Pons (tissue), 1 donor: ENCODE results near the gene MPPED1.

ENCODE experiments used
- DNase-seq: peaks from one replicate; pipeline ENCODE4 v3.0.0-alpha.2; 2016; ENCODE audit warnings: low spot score

MPPED1 gene

DNA sequence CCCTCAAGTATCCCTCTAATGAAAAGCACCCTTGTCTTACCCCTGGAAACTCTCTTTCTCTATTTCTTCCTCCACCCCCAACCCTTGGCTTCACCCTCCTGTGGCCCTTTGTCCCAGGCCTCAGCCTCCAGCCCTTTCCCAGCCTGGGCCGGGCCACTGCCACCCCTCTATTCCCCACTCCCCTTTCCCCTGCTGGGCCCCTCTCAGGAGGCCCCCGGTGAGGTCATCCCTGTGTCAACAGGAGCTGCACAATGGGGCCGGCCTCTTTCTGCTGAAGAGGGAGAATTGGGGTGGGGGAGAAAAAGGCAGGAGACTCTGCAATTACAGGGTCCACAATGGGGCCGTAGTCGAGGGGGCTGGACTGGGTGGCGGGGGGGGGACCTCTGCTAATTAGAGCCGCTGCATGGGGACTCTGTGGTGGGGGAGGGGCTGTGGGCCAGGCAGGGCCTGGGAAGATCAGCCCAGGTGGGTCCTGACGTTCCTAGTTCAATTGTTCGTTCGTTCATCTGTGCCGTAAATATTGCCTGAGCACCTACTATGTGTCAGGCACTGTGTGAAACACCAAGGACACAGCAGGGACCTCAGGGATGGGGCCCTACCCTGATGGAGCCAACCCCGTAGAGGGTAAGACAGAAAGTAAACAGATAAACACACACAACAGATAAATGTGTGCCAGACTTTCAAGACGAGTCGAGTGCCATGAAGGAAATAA lies 18.5 kb upstream of the MPPED1 start:
- DNase-seq, result no peak

- no peak for DNase-seq
These were observed 17.9 kb upstream of the MPPED1 start for GRCh38 chr22:43393844-43394474.

DNA sequence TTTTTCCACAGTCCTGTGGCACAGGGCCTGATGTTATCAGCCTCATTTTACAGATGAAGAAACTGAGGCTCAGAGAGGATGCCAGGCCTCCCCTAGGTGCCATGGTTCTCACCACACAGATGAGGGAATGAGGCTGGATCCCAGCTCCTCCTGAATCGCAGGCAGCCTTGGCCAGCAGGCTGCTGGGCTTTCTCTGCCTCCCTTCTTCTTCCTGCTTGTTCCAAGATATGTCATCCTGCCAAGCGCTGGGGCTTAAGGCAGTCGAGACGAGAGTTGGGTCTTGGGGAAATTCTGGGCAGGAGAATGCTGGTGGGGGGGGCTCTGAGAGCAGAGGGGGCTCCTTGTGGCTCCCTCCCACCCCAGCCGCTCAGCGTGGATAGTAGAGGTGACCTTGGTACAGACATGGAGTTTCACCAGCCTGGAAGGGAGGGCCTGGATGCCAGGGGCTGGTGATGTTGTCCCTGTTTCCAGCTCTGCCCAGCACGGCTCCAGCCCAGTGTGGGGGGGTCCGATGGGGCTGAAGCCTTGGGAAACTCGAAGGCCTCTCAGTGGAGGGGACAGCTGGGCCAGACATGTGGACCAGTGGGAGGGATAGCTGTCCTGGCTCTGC lies 16.6 kb upstream of the MPPED1 start:
- DNase-seq, result no peak

DNA sequence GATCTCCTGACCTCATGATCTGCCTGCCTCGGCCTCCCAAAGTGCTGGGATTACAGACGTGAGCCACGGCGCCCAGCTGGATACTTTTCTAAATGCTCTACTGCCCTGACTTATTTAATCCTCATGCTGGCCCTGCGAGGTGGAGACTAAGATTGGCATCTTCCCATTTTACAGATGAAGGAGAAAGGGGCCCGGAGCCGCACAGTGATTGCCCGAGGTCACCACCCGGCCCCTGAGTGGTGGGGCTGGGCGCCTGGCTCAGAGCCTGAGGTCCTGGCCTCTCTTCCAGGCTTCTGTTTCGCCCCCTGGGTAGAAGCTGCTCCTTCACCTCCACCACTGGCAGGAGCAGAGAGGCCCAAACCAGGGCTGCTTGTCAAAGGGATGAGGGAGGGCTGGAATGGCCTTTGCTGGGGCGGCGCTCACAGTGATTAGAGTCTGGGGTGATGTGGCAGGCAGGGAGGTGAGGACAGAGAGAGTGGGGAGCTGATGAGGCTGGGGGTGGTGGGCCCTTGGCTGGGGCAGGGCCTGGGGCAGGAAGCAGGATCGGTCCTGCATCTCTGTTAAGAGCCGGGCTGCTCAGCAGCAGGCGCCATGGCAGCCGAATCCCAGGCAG lies 15.4 kb upstream of the MPPED1 start:
- DNase-seq, result no peak

GRCh38 chr22:43396934-43397457 lies 14.8 kb upstream of the MPPED1 start:
- DNase-seq, result no peak

GRCh38 chr22:43397766-43398165 lies 14.0 kb upstream of the MPPED1 start:
- no peak for DNase-seq

GRCh38 chr22:43398246-43398645 lies 13.6 kb upstream of the MPPED1 start:
- DNase-seq, result no peak

- no peak for DNase-seq
These were observed 12.9 kb upstream of the MPPED1 start for GRCh38 chr22:43398910-43399309.

DNA sequence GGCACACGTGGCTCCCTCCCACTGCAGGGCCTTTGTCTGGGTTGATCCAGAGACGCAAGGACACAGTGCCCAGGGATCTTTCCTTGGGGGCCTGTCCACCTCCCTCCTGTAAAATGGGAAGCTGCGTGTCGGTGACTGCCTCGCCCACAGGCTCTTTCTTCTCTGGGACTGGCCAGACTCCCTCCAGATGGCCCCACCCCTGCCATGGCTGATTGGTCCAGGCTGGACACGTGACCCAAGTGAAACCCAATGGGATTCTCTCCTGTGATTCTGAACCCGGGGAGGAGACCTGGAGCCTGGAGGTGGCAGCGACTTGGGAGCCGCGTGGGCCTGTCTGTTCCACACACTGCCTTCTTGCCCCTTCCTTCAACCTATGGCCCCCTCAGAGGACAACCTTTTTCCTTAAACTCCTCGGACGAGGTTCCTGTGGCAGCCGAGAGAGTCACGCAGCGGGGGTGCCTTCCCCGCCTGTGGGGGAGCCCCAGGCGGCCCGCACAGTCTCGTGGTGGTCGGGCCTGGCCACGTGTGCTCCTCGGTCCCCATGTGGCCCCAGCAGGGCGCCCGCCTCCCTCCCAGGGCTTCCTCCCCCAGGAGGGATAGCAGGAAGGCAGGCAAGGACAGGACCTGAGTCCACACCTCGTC lies 12.4 kb upstream of the MPPED1 start:
- no peak for DNase-seq

DNA sequence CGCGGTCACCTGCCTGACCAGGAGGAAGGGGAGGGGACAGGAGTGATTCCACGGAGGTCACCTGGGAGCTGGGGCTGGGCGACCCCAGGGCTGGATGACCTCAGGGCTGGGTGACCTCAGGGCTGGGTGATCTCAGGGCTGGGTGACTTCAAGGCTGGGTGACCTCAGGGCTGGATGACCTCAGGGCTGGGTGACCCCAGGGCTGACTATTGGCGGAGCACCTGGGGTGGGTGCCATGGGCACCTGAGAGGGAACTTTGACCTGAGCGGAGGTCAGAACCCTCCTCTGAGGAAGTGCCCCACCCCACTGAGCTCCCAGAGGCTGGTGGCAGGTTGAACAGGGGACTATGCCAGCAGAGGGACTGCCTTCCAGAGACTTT lies 11.8 kb upstream of the MPPED1 start:
- DNase-seq, result no peak

DNA sequence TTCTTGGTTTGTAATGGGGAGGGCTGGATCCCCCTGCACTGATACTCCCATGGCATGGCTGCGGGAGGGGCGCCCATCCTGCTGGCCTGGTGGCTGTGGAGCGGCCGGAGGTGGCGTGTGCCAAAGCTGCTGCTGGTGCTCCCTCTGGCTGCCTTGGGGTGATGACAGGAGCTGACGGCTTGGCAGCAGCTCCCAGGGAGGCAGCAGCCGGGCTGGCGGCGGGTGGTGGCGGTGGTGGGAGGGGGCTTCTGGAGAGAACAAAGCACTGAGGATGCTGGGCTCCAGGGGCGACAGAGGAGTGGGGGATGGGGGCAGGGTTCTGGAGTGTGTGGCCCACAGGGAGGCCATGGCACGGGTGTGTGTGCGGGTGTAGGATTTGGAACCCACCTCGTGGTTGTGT lies 11.4 kb upstream of the MPPED1 start:
- DNase-seq, result no peak

- no peak for DNase-seq
These were observed 10.6 kb upstream of the MPPED1 start for GRCh38 chr22:43401233-43401632.

DNA sequence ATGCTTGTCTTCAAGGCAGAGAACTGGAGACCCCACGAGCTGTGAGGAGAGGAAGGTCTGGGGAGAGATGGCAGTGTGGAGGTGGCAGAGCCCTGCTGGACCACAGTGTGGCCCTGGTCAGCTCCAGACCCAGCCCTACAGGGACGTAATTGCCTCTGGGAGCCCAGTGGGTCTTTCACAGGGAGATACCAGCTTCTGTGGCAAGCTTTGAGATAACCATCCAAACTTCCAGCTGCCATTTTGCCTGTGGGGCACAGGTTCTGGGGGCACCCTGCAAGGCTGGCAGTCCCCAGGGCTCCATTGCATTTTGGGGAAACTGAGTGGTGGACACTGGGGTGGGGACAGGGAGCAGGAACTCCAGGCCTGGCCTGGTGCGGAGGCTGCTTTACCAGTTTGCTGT lies 10.2 kb upstream of the MPPED1 start:
- no peak for DNase-seq

DNA sequence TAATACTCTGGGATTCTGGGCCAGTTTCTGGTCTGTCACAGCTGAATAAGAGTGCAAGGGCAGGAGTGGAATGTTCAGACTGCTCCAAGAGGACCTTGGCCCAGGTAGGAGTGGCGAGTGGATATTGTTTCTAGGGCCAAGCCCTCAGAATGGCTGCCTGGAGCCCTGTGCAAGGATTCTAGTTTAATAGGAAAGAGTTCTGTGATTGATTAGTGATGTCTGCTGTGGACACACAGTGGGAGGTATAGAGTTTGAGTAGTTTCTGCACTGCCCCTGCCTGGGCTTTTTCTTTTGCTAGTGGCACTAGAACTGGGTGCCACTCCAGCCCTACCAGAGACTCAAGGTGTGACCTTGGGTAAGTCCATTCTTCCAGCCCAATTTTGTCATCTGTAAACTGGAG lies 9.7 kb upstream of the MPPED1 start:
- no peak for DNase-seq

DNA sequence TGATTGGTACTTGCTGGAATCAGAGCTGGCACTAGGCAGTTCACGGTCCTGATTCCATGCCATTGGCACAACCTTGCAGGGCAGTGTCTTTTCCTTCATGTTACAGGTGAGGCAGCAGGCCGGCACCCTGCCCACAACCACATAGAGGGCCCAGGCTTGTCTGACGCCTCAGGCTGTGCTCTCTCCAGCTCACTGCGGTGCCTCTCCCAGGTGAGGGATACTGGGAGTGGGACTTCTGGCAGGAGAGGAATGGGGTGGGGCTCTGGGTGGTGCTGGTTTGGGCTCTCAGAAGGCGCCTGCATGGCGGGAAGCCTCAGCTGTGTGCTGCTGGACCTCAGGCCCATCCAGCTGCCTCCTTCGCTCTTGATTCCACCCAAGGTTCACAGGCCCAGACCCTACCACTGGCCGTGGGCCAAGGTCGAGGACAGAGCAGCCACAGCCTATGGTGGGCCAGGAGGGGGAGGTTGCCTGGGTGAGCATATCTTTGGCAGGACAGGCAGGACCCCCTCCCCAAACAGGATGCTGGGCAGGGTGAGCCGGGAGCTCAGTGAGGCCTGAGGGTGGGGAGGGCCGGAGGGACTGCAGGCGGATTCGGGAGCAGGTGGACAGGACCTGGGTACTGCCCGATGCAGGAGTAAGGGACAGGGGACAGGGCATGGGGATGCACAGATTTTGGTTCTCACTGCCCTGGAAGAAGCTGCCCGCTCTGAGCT lies 7.0 kb upstream of the MPPED1 start:
- no peak for DNase-seq

- no peak for DNase-seq
These were observed 5.5 kb upstream of the MPPED1 start for GRCh38 chr22:43406186-43406790.

GRCh38 chr22:43407591-43407990 lies 4.2 kb upstream of the MPPED1 start:
- DNase-seq, result no peak

DNA sequence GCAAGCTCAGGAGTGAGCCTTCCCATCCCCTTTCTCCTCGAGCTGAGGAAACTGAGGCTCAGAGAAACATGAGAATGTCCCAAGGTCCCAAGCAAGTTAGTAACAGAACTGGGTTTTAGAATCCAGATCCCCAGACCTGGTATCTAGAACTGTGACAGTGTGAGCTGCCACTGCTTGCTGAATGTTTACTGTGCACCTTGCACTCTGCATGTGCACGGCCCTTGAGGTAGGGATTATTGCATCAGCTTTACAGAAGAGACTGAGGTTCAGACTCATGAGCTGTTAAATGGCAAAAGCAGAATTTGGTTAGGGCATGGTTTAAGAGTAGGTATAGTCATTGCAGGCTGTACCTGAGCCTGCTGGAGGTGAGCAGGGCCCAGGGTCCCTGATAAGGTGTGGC lies 3.8 kb upstream of the MPPED1 start:
- no peak for DNase-seq

- no peak for DNase-seq
These were observed 2.8 kb upstream of the MPPED1 start for GRCh38 chr22:43409046-43409445.

DNA sequence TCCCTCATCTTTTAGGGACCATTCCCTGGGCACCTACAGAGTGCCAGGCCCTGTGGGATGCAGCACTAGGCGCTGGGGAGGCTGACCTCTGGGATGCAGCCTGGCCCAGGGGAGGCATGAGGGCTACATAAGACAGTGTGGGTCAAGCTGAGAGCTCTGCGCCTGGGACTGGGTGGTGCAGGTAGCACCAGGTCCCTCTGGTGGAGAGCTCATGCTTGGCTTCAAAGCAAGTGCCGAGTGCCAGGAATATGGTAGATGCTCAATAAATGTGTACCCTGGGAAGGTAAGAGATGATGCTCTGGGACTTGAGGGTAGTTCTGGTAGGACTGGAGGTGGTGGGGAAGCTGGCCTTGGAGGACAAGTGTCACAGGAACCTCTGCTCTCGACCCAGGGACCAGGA lies 2.0 kb upstream of the MPPED1 start:
- no peak for DNase-seq
